HUES64 (cell line): Measurements from ENCODE around the gene CNOT6L.
"Not testable (repeated sequence)": the region's sequence is repeated elsewhere in the genome, so short reads cannot be mapped to it uniquely, and the experiment has no call there.

Source experiments
- H3K27ac ChIP-seq: 2 replicates; pipeline ENCODE4 v1.7.0; 2013; ENCODE audit warnings: low read depth, low read length, inconsistent platforms
- H3K27me3 ChIP-seq: 2 replicates; pipeline ENCODE4 v1.6.1; 2013; ENCODE audit warnings: mild to moderate bottlenecking, low read length; ENCODE audit not compliant: insufficient read depth
- H3K36me3 ChIP-seq: 2 replicates; pipeline ENCODE4 v1.6.1; 2013; ENCODE audit warnings: mild to moderate bottlenecking, low read length; ENCODE audit not compliant: insufficient read depth
- H3K4me1 ChIP-seq: 2 replicates; pipeline ENCODE4 v1.6.1; 2013; ENCODE audit warnings: mild to moderate bottlenecking, low read length, moderate library complexity; ENCODE audit not compliant: insufficient read depth
- H3K4me3 ChIP-seq: 2 replicates; pipeline ENCODE4 v1.5.1; 2013; ENCODE audit warnings: mild to moderate bottlenecking, low read length, moderate library complexity
- H3K9ac ChIP-seq: 2 replicates; pipeline ENCODE4 v1.6.1; 2013; ENCODE audit warnings: mild to moderate bottlenecking, low read depth, low read length
- H3K9me3 ChIP-seq: 2 replicates; pipeline ENCODE4 v1.6.1; 2013; ENCODE audit warnings: low read depth, low read length; ENCODE audit not compliant: insufficient read depth
- WGBS: fragments of 150-250, 120-280 bp; methylation state at CpG from one replicate; pipeline ENCODE4 v1.1.7; 2013; ENCODE audit warnings: missing lambda C conversion rate; 5-methylcytosine and 5-hydroxymethylcytosine counted together

Gene CNOT6L

DNA sequence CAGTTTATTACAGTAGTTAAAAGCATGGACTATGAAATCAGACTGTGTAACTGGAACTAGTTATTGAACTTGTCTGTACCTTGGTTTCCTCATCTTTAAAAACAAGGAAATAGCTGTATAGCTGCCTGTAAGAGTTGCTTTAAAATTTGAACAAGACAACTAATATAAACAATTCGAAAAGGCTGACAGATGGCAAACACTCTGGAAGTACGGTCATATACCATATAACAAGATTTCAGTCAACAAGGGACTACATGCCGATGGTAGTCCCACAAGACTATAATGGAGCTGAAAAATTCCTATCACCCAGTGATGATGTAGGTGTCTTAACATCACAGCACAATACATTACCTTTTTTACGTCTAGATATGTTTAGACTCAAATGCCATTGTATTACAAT, 78.7 kb downstream of the CNOT6L start:
- H3K27me3 ChIP-seq = no peaks in the 10 kb centered on the region
- H3K9ac ChIP-seq = no peak overlapping the region
- H3K4me1 ChIP-seq = no peaks in the 10 kb centered on the region
- WGBS = 96% methylated on average over 4 of the region's 4 CpGs
- no peak overlapping the region for H3K27ac ChIP-seq
- H3K9me3 ChIP-seq = no peaks in the 10 kb centered on the region
- H3K4me3 ChIP-seq = no peak overlapping the region
- no peaks in the 10 kb centered on the region for H3K36me3 ChIP-seq

DNA sequence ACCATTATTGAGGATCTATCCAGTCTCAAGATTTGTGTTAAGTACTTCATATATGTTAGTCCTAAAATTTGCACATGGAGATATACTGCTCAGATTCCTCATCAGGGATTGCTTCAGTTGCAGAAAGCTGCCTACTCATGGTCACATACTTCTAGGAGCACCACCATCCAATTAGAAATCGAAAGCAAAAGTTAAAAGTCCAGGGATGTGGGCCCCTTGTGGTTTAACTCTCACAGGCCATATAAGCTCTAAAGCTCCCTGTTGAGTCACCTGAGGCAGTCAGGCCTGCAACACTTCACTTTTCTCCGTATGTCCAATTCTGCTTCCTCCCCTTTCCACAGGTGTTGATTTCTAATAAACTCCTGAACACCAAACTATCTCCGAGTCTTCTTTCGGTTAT, 84.2 kb downstream of the CNOT6L start:
- no peak overlapping the region for H3K9ac ChIP-seq
- H3K9me3 ChIP-seq = no peaks in the 10 kb centered on the region
- H3K27ac ChIP-seq = no peak overlapping the region
- H3K4me1 ChIP-seq = peaks cover 6% of the 10 kb centered on the region; the same call in 1 of the 2 replicates
- no peaks in the 10 kb centered on the region for H3K36me3 ChIP-seq
- H3K27me3 ChIP-seq = no peaks in the 10 kb centered on the region
- WGBS = 79% methylated on average over 4 of the region's 4 CpGs
- no peak overlapping the region for H3K4me3 ChIP-seq

DNA sequence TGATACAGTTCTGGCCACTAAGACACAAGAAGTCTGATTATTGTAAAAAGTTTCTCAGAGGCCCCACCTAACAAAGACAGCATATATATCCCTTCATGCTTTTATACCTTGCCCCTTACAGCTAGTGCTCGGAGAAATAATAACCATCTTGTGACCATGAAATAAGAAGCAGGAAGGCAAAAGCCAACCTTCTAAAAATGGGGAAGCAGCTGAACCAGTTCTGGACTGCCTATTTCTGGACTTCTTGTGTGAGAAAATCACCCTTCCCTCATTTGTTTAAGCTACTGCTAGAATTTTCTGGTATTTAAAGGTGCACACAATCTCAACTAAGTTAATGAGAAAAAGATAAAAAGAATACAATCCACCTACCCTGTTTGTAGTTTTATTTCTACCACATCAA, 87.5 kb downstream of the CNOT6L start:
- H3K4me1 ChIP-seq = peaks cover 6% of the 10 kb centered on the region; the same call in 1 of the 2 replicates
- H3K27me3 ChIP-seq = no peaks in the 10 kb centered on the region
- no peak overlapping the region for H3K9ac ChIP-seq
- H3K9me3 ChIP-seq = no peaks in the 10 kb centered on the region
- no peak overlapping the region for H3K27ac ChIP-seq
- H3K36me3 ChIP-seq = 0 out of 2 replicates have a peak, but pooled peaks cover 4% of the 10 kb centered on the region
- no peak overlapping the region for H3K4me3 ChIP-seq
- WGBS = 94% methylated on average over 1 of the region's 1 CpG

DNA sequence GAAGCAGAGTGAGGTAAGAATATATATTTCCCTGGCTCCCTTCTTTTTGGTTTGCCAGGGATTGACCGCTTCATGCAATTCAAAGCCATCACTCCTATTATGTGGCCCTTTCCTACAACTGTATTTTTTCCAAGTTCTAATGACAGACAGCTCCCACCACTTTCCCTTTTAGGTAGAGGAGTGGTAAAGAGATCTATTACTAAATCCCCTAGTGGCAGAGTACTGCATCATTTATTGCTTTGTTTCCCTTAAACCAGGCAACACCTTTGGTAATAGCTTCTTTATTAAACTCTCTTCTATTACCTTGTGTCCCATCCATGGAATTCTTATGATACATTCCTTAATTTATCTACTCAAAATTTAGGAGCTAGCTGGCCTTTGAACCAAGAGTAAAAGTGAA, 90.7 kb downstream of the CNOT6L start:
- no peaks in the 10 kb centered on the region for H3K27me3 ChIP-seq
- no peak overlapping the region for H3K27ac ChIP-seq
- H3K9me3 ChIP-seq = no peaks in the 10 kb centered on the region
- WGBS = 86% methylated on average over 1 of the region's 1 CpG
- no peaks in the 10 kb centered on the region for H3K4me1 ChIP-seq
- no peak overlapping the region for H3K4me3 ChIP-seq
- H3K36me3 ChIP-seq = peaks cover 7% of the 10 kb centered on the region; the same call in 1 of the 2 replicates
- H3K9ac ChIP-seq = no peak overlapping the region

DNA sequence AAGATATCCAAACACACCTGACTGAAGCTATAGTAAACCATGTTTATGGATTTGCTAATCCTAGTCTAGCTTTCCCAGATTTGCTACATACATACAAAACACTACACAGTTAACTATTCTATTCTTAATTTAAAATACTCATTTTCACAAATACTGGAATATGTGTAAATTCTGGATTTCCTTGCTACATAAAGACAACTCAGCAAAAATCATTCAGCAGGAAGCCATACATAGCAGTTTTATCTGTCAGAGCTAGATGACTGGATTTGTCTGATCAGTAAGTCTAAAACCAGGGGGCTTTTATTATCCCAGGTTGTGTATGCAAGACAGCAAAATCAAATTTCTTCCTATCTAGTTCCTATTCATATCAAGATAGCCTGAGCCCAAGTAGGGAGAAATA, 98.1 kb downstream of the CNOT6L start:
- Histone ChIP-seq H3K4me1 (peaks cover 17% of the 10 kb centered on the region), H3K27me3 (no peaks in the 10 kb centered on the region), H3K36me3 (peaks cover 2% of the 10 kb centered on the region; the same call in 1 of the 2 replicates)

DNA sequence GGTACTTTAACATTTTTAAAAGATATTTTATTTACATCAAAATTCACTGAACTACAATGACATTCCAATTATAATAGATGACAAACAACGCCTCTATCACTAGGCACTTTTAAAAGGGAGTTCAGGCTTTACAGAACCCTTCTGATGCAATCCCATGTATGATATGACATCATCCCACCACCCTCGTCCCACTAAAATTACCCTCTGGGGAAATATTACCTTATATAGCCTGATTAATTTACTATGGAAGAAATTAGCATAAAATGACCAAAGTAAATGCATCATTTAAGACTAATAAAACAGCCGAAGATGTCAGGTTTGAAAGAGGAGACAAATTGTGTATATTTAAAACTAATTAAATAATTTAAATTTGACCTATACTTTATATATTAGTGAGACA, 100.7 kb downstream of the CNOT6L start:
- not testable (repeated sequence) for H3K27ac ChIP-seq, H3K9me3 ChIP-seq, H3K27me3 ChIP-seq, H3K36me3 ChIP-seq, H3K4me3 ChIP-seq, H3K9ac ChIP-seq
- H3K4me1 ChIP-seq = peaks cover 23% of the 10 kb centered on the region
- no CpG with 5 or more reads among the region's 3 CpGs for WGBS

More for the DNA sequence above, 98.1 kb downstream of the CNOT6L start:
- Histone ChIP-seq H3K9me3 (no peaks in the 10 kb centered on the region), H3K4me3 (no peak overlapping the region), H3K9ac (no peak overlapping the region), H3K27ac (no peak overlapping the region)

DNA sequence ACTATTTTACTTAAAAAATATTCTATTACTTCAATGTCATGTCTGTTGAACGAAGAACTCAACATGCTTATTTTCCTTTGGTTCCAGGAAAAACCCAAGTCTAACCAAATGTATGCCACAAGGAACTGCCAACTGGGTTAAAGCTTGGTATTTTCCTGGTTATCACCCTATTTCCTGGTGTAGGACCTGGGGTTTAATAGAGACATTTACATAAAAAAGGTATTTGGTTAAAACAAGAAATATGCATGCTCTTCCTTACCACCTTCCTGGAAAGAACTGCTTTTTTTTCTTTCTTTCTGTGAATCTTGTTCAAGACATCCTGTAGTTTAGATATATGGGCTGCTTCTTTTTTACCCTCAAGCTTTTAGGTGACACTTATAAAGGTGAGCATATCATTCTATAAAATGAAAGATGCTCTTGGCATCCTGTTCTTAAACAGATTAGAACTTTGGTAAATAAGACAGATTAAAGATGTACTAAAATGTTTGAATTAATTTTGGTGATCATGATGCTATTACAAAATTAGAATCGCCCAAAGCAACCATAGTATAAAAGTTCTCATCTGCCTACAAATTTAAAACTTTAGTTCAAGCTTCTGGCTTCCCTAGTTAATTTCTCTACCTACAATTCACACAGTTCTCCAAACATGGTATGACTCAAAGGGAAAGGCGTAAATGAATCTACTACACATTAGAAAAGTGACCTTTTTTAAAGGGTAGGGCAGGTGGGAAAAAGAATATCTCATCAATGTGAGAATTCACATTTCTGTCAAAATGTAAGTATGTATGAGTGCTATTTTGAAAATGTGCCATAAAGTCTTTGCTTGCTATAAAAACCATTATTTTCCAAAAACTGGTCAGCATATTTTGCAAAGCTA, 103.5 kb downstream of the CNOT6L start:
- Histone ChIP-seq H3K27ac (no peak overlapping the region), H3K27me3 (no peaks in the 10 kb centered on the region), H3K36me3 (no peaks in the 10 kb centered on the region), H3K9ac (no peak overlapping the region), H3K9me3 (no peaks in the 10 kb centered on the region), H3K4me1 (peaks cover 23% of the 10 kb centered on the region), H3K4me3 (no peak overlapping the region)
- WGBS = 87% methylated on average over 3 of the region's 3 CpGs

DNA sequence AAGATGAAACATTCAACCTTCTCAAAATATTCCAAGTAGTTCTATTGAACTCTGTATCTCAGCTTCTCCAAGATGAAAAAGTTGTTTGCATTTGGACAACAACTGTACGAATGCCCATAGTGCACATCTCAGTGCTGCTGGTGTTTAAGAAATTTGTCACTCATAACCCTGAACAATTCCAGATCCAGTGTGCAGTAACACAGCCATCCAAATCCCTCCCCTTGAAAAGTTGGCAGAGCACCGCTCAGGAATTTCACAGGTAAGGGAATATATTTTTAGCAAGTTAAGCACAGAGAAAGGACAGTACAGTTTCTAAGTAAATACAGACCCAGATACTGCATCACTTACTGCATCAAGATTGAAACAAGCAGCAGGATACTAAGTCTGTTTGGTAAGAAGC, 104.7 kb downstream of the CNOT6L start:
- 99% methylated on average over 2 of the region's 2 CpGs for WGBS

DNA sequence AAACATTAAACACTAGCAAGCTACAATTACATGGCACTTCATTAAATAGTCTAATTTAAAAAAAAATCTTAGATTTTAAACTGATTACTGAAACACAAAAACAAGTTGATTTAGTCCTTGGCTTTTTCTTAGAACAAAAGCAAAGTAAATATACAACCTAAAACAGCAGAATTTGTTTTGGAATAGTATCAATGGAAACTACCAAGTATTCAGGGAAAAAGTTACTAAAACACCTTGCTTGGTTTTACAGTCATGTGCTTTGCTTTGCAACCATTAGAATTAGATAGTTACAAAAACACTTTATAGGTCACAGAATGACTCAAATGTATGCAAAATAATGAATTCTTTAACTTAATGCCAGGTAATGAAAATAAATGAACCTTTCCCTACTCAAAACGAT, 105.3 kb downstream of the CNOT6L start:
- no CpG with 5 or more reads among the region's 1 CpG for WGBS
- Histone ChIP-seq H3K36me3 (no peaks in the 10 kb centered on the region), H3K4me3 (no peak overlapping the region), H3K9ac (no peak overlapping the region), H3K27ac (no peak overlapping the region), H3K9me3 (no peaks in the 10 kb centered on the region), H3K4me1 (peaks cover 23% of the 10 kb centered on the region), H3K27me3 (no peaks in the 10 kb centered on the region)

More for the DNA sequence above, 104.7 kb downstream of the CNOT6L start:
- Histone ChIP-seq H3K36me3 (no peaks in the 10 kb centered on the region), H3K27ac (no peak overlapping the region), H3K9ac (no peak overlapping the region), H3K9me3 (no peaks in the 10 kb centered on the region), H3K27me3 (no peaks in the 10 kb centered on the region), H3K4me1 (peaks cover 23% of the 10 kb centered on the region), H3K4me3 (no peak overlapping the region)

DNA sequence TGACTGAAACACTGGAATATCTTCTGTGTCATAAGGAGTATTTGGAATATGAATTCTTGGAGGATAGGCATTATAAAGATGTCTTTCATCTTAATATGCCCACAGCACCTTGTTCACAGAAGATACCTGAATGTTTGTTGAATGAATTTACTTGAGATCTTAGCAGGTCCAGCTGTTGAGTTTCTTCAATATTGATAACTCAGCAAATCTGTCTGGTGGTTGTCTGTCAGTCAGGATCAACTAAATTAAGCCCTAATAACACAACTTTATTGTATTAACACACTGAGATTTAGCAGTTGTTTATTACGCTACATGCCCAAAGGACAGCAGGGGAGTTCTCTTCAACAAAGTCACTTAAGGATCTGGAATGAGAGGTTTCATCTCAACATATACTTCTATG, 106.5 kb downstream of the CNOT6L start:
- H3K4me1 ChIP-seq = peaks cover 18% of the 10 kb centered on the region
- no peak overlapping the region for H3K4me3 ChIP-seq
- no peak overlapping the region for H3K9ac ChIP-seq
- no peaks in the 10 kb centered on the region for H3K36me3 ChIP-seq
- H3K9me3 ChIP-seq = no peaks in the 10 kb centered on the region
- H3K27me3 ChIP-seq = no peaks in the 10 kb centered on the region
- no peak overlapping the region for H3K27ac ChIP-seq
- 100% methylated on average over 1 of the region's 1 CpG for WGBS

DNA sequence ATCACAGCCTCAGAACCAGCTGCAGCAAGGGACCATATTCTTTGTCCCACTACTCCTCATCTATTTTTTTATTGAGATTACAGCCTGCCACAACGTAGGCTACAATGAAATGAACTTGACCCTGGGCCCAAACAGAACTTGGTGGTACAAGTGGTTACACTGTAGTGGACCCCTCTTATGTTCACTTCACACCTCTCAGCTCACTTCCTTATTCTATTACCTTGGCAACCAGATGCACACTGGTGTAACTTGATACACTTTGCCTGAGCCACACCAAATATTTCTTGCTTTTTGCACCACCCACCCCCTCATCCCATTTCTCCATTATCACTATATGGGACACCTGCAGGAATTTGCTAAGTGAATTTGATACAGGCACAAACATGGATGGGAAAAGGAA, 107.7 kb downstream of the CNOT6L start:
- WGBS = 78% methylated on average over 1 of the region's 1 CpG
- Histone ChIP-seq H3K4me3 (no peak overlapping the region), H3K27ac (no peak overlapping the region), H3K9ac (no peak overlapping the region), H3K9me3 (no peaks in the 10 kb centered on the region), H3K36me3 (no peaks in the 10 kb centered on the region), H3K4me1 (peaks cover 7% of the 10 kb centered on the region), H3K27me3 (no peaks in the 10 kb centered on the region)
